ENCODE results near the gene TPST1.

The TPST1 gene

GRCh38 chr7:66237906-66238772 lies 33.0 kb downstream of the TPST1 start:
- TF ChIP-seq YY1 (IDR thresholded peaks at IDR 0.05; ENCODE audit: low read depth) = no peak
- TF ChIP-seq ZBTB7A (IDR thresholded peaks at IDR 0.05; ENCODE audit: low read depth) = no peak
- no peak for TF ChIP-seq NFIC (IDR thresholded peaks at IDR 0.05)
- TF ChIP-seq EGR1 (IDR thresholded peaks at IDR 0.05) = no peak
- TF ChIP-seq TCF12 (IDR thresholded peaks at IDR 0.05; ENCODE audit: low read depth) = no peak
- TF ChIP-seq TEAD4 (IDR thresholded peaks at IDR 0.05) = no peak

DNA sequence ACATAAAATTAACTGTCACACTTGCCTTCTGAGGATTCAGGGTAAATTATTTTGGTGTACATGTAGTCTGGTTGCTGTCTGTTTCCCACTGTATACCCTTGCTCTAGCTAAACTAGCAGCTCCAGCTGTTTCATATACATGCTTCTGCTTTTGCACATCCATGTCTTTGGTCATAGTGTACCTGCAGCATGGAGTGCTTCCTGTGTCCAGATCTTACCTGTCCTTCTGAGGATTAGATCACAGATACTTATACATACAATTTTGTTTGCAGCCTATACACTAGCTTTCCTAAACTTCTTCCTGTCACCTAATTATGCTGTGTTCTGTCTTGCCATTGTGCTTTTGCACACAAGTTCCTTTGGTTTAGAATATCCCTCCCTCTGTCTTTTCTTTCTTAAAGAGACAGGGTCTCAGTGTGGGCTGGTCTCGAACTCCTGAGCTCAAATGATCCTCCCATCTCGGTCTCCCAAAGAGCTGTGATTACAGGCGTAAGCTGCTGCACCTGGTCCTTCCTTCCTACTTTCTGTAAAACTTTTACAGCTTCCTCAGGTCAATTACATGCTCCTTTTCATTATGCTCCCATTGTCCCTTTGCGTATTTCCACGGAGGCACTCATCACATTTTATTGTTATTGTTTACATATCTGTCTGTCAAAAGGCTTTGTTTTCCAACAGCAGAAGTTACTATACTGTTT lies 33.8 kb downstream of the TPST1 start:
- TF ChIP-seq CEBPB (IDR thresholded peaks at IDR 0.05) (no peak), TCF12 (IDR thresholded peaks at IDR 0.05; ENCODE audit: low read depth) (no peak), TEAD4 (IDR thresholded peaks at IDR 0.05) (no peak), YY1 (IDR thresholded peaks at IDR 0.05; ENCODE audit: low read depth) (no peak), USF1 (IDR thresholded peaks at IDR 0.05) (no peak), EGR1 (IDR thresholded peaks at IDR 0.05) (no peak), EP300 (IDR thresholded peaks at IDR 0.05; ENCODE audit: borderline replicate concordance) (no peak), CREB1 (IDR thresholded peaks at IDR 0.05; ENCODE audit: low read depth) (no peak), ZBTB7A (IDR thresholded peaks at IDR 0.05; ENCODE audit: low read depth) (no peak), TAF1 (IDR thresholded peaks at IDR 0.05; ENCODE audit: low read depth) (no peak), FOXM1 (IDR thresholded peaks at IDR 0.05; ENCODE audit: borderline replicate concordance, low read depth) (no peak), RAD21 (IDR thresholded peaks at IDR 0.05; ENCODE audit: low read depth) (no peak)
- TF ChIP-seq, protein P1, sequence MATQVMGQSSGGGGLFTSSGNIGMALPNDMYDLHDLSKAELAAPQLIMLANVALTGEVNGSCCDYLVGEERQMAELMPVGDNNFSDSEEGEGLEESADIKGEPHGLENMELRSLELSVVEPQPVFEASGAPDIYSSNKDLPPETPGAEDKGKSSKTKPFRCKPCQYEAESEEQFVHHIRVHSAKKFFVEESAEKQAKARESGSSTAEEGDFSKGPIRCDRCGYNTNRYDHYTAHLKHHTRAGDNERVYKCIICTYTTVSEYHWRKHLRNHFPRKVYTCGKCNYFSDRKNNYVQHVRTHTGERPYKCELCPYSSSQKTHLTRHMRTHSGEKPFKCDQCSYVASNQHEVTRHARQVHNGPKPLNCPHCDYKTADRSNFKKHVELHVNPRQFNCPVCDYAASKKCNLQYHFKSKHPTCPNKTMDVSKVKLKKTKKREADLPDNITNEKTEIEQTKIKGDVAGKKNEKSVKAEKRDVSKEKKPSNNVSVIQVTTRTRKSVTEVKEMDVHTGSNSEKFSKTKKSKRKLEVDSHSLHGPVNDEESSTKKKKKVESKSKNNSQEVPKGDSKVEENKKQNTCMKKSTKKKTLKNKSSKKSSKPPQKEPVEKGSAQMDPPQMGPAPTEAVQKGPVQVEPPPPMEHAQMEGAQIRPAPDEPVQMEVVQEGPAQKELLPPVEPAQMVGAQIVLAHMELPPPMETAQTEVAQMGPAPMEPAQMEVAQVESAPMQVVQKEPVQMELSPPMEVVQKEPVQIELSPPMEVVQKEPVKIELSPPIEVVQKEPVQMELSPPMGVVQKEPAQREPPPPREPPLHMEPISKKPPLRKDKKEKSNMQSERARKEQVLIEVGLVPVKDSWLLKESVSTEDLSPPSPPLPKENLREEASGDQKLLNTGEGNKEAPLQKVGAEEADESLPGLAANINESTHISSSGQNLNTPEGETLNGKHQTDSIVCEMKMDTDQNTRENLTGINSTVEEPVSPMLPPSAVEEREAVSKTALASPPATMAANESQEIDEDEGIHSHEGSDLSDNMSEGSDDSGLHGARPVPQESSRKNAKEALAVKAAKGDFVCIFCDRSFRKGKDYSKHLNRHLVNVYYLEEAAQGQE (IDR thresholded peaks at IDR 0.05; ENCODE audit: low read depth) = no peak

GRCh38 chr7:66239467-66239856 lies 34.3 kb downstream of the TPST1 start:
- TF ChIP-seq TAF1 (IDR thresholded peaks at IDR 0.05; ENCODE audit: low read depth) (no peak), RAD21 (IDR thresholded peaks at IDR 0.05; ENCODE audit: low read depth) (no peak), TCF12 (IDR thresholded peaks at IDR 0.05; ENCODE audit: low read depth) (no peak), EGR1 (IDR thresholded peaks at IDR 0.05) (no peak), ZBTB7A (IDR thresholded peaks at IDR 0.05; ENCODE audit: low read depth) (no peak), YY1 (IDR thresholded peaks at IDR 0.05; ENCODE audit: low read depth) (no peak)
- TF ChIP-seq, protein P1 (IDR thresholded peaks at IDR 0.05; ENCODE audit: low read depth) = no peak

GRCh38 chr7:66245008-66245407 lies 39.9 kb downstream of the TPST1 start:
- no peak for TF ChIP-seq CEBPB (IDR thresholded peaks at IDR 0.05)
- TF ChIP-seq EP300 (IDR thresholded peaks at IDR 0.05; ENCODE audit: borderline replicate concordance) = no peak
- no peak for TF ChIP-seq NFIC (IDR thresholded peaks at IDR 0.05)
- TF ChIP-seq, protein P2, sequence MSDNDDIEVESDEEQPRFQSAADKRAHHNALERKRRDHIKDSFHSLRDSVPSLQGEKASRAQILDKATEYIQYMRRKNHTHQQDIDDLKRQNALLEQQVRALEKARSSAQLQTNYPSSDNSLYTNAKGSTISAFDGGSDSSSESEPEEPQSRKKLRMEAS (IDR thresholded peaks at IDR 0.05) = no peak
- no peak for TF ChIP-seq FOXM1 (IDR thresholded peaks at IDR 0.05; ENCODE audit: borderline replicate concordance, low read depth)
- TF ChIP-seq, protein P1 (IDR thresholded peaks at IDR 0.05; ENCODE audit: low read depth) = no peak
- no peak for TF ChIP-seq USF1 (IDR thresholded peaks at IDR 0.05)
- TF ChIP-seq TAF1 (IDR thresholded peaks at IDR 0.05; ENCODE audit: low read depth) = no peak
- TF ChIP-seq EGR1 (IDR thresholded peaks at IDR 0.05) = no peak
- TF ChIP-seq TEAD4 (IDR thresholded peaks at IDR 0.05) = no peak
- TF ChIP-seq YY1 (IDR thresholded peaks at IDR 0.05; ENCODE audit: low read depth) = no peak
- TF ChIP-seq RAD21 (IDR thresholded peaks at IDR 0.05; ENCODE audit: low read depth) = no peak
- no peak for TF ChIP-seq CREB1 (IDR thresholded peaks at IDR 0.05; ENCODE audit: low read depth)
- no peak for TF ChIP-seq ZBTB7A (IDR thresholded peaks at IDR 0.05; ENCODE audit: low read depth)
- TF ChIP-seq TCF12 (IDR thresholded peaks at IDR 0.05; ENCODE audit: low read depth) = no peak

Measured in Ishikawa (cell line).